GM12874 (cell line): ENCODE results near the gene ANKH.

Experiments used
- CTCF ChIP-seq: IDR thresholded peaks from 2 replicates; pipeline ENCODE4 v1.5.1; 2011; ENCODE audit warnings: low read depth, mild to moderate bottlenecking, control low read depth, low read length, moderate library complexity; ENCODE audit not compliant: insufficient read depth

ANKH gene

GRCh38 chr5:14816374-14816998 is 55.1 kb downstream of the ANKH start:
- TF ChIP-seq CTCF = no peak

GRCh38 chr5:14813747-14814146 is 57.8 kb downstream of the ANKH start:
- TF ChIP-seq CTCF = no peak

- TF ChIP-seq CTCF = no peak
Observed at GRCh38 chr5:14812166-14812565, 59.4 kb downstream of the ANKH start.

GRCh38 chr5:14810928-14811572 is 60.5 kb downstream of the ANKH start:
- TF ChIP-seq CTCF = no peak

- no peak for TF ChIP-seq CTCF
Observed at GRCh38 chr5:14810282-14810681, 61.3 kb downstream of the ANKH start.

GRCh38 chr5:14809369-14810155 is 62.0 kb downstream of the ANKH start:
- TF ChIP-seq CTCF = no peak

- no peak for TF ChIP-seq CTCF
Observed at GRCh38 chr5:14807471-14807870, 64.1 kb downstream of the ANKH start.
